ENCODE results near the gene CXCR3. TPM values are rescaled to one million over a fixed set of nuclear protein-coding genes. Genes with fewer than 3 reads are reported as not detected.
A peak's percentile ranks its signal among the peaks of the same experiment; 100 is the strongest.
"Not testable (repeated sequence)": the region's sequence is repeated elsewhere in the genome, so short reads cannot be mapped to it uniquely, and the experiment has no call there.

CXCR3 gene
- total and polyA plus RNA-seq, 11 donors, result 0.11 to 2.6 (median 0.29) TPM; not detected in 6

DNA sequence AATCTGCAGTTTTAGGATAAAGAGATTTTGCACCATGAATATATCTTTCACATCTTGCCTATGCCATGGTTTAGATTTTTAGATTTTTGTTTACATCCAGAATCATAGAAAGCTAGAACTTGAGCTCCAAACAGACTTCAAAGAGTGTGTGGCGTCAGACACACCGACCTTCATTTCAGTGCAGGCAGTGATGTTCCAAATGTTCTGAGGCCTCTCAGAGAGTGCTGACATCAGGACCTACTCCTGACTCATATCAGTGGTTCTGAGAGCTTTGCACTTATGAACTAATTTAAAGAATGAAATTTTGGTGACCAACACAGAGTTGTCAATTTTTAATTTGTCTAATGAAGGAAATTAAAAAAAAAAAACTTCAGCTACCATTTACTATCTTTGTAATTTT, 18.3 kb downstream of the CXCR3 start:
- WGBS, 4 donors, result 53 to 75% (median 60%) methylated on average over 2 of the region's 2 CpGs
- H3K4me3 ChIP-seq, result no peak overlapping the region
- ATAC-seq (peak in 3 of 4 donors; percentile 67 to 79 (median 67)), DNase-seq (no peak)
- H3K4me1 ChIP-seq, result no peaks in the 10 kb centered on the region
- intact Hi-C loops (cut with DNase I), result no loop called here
- no peak overlapping the region for H3K27ac ChIP-seq
- peaks cover 0 to 73% (median 44%) of the 10 kb centered on the region in 9 donors for H3K36me3 ChIP-seq
- H3K27me3 ChIP-seq, result no peaks in the 10 kb centered on the region
- H3K9me3 ChIP-seq, result peaks cover 0 to 8% (median 0%) of the 10 kb centered on the region in 12 donors
- TF ChIP-seq POLR2A (IDR thresholded peaks at IDR 0.05), result no peak
- TF ChIP-seq, protein P1, sequence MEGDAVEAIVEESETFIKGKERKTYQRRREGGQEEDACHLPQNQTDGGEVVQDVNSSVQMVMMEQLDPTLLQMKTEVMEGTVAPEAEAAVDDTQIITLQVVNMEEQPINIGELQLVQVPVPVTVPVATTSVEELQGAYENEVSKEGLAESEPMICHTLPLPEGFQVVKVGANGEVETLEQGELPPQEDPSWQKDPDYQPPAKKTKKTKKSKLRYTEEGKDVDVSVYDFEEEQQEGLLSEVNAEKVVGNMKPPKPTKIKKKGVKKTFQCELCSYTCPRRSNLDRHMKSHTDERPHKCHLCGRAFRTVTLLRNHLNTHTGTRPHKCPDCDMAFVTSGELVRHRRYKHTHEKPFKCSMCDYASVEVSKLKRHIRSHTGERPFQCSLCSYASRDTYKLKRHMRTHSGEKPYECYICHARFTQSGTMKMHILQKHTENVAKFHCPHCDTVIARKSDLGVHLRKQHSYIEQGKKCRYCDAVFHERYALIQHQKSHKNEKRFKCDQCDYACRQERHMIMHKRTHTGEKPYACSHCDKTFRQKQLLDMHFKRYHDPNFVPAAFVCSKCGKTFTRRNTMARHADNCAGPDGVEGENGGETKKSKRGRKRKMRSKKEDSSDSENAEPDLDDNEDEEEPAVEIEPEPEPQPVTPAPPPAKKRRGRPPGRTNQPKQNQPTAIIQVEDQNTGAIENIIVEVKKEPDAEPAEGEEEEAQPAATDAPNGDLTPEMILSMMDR (IDR thresholded peaks at IDR 0.05), result no peak

DNA sequence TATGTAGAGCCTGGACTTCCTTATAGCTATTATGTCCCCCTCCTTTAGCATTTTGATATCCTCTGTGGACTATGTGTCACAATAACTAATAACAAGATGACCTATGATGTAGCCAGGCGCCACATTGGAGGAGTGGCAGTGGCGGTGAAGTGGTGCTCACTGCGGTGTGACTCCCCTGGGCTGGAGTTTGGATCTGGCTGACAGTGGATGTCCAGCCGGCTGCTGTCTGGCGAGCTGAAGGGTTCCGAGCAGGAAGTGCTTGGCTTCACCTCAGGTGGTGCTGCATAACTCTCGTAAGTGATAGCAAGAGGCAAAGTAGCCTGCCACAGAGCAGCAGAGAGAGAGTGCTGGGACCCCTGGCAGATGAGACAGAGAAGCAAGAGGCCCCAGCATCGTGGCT, 25.1 kb downstream of the CXCR3 start:
- H3K4me1 ChIP-seq; H3K27ac ChIP-seq; H3K27me3 ChIP-seq; intact Hi-C loops (cut with DNase I); H3K9me3 ChIP-seq; DNase-seq; H3K4me3 ChIP-seq: not testable (repeated sequence)
- WGBS, 4 donors, result 67 to 71% (median 70%) methylated on average over 2 to 7 of the region's 8 CpGs; no CpG with 5 or more reads in 1 of the 4 donors
- ATAC-seq, result peak in 2 of 4 donors; percentile 53 to 62
- H3K36me3 ChIP-seq, result peaks cover 0 to 27% (median 4%) of the 10 kb centered on the region in 9 donors

DNA sequence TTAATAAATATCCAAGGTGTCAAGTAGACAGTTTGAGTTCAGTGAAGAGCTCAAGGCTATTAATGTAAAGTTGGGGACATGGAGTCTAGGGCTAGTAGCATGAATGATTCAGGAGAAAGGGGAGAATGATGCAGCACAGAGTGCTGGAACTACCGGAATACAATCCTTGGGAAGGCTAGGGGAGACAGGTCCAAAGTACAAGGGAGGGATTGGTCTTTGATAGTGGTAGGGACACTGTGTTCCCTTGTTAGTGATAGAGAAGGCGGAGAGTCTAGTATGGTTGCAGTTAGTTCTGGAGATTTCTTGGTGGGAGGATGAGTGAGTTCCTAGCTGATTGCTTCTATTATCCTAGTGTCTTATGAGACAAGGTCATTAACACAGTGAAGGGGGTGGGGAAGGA, 31.4 kb downstream of the CXCR3 start:
- ATAC-seq (peak in 2 of 4 donors; percentile 60 to 66), DNase-seq (no peak)
- intact Hi-C loops (cut with DNase I), result no loop called here
- no peaks in the 10 kb centered on the region for H3K4me1 ChIP-seq
- 58 to 70% (median 61%) methylated on average over 2 of the region's 2 CpGs for WGBS, 4 donors
- H3K4me3 ChIP-seq, result no peak overlapping the region
- H3K27me3 ChIP-seq, result no peaks in the 10 kb centered on the region
- peaks cover 0 to 11% (median 0%) of the 10 kb centered on the region in 9 donors for H3K36me3 ChIP-seq
- TF ChIP-seq, protein P1 (IDR thresholded peaks at IDR 0.05), result no peak
- no peak for TF ChIP-seq POLR2A (IDR thresholded peaks at IDR 0.05)
- H3K9me3 ChIP-seq, result no peaks in the 10 kb centered on the region
- H3K27ac ChIP-seq, result peak overlapping the region in 1 of 12 donors; percentile 22

DNA sequence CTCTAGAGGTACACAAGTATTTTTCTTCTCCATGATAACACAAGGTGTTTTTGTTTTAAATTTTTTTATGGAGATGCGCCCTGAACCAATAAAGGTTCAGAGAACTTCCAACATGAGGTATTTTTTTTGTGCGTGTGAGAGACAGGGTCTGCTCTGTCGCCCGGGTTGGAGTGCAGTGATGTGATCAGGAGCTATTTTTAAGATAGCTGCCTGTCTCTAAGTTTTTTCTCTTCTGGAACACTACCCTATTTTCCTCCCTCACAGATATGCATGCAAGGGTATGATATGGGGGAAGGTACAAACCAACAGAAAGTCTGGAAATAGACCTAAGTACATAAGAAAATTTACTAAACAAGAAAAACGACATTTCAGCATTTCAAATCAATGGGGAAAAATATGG, 37.1 kb downstream of the CXCR3 start:
- 38 to 60% (median 52%) methylated on average over 5 of the region's 5 CpGs for WGBS, 4 donors
- H3K4me1 ChIP-seq, result no peaks in the 10 kb centered on the region
- peaks cover 0 to 21% (median 6%) of the 10 kb centered on the region in 9 donors for H3K36me3 ChIP-seq
- peak; percentile 65 to 83 (median 70) for ATAC-seq
- intact Hi-C loops (cut with DNase I), result no loop called here
- DNase-seq, result peak in 1 of 5 donors; percentile 33
- H3K27me3 ChIP-seq, result no peaks in the 10 kb centered on the region
- H3K9me3 ChIP-seq, result no peaks in the 10 kb centered on the region
- no peak overlapping the region for H3K4me3 ChIP-seq
- H3K27ac ChIP-seq, result peak overlapping the region in 8 of 12 donors; percentile 10 to 69 (median 54)
- no peak for TF ChIP-seq POLR2A (IDR thresholded peaks at IDR 0.05)
- TF ChIP-seq, protein P1 (IDR thresholded peaks at IDR 0.05), result no peak

DNA sequence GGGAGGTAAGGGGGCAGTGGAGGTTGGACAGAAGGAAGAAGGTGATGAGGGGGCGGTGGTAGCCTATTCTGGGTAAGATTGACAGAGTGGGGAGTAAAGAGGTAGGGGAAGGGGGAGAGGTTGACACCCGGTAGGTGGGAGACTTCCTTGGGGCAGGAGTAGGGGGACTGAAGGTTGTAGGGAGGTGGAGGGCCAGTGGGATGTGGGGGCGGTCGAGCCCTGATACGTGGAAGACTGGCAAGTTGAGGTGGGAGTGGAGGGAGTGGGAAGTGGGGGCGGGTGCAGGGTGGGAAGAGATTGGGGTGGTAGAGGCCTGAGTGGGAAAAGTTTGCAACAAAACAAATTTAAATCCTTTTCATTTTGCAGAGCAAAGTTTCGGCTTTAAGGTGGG, 38.3 kb downstream of the CXCR3 start:
- ATAC-seq (no peak), DNase-seq (no peak)
- Histone ChIP-seq H3K27me3 (peaks cover 0 to 4% (median 0%) of the 10 kb centered on the region in 9 donors), H3K9me3 (no peaks in the 10 kb centered on the region), H3K4me1 (no peaks in the 10 kb centered on the region), H3K27ac (peak overlapping the region in 1 of 12 donors; percentile 46), H3K4me3 (no peak overlapping the region), H3K36me3 (peaks cover 0 to 34% (median 18%) of the 10 kb centered on the region in 9 donors)
- TF ChIP-seq POLR2A (IDR thresholded peaks at IDR 0.05), result no peak
- TF ChIP-seq, protein P1 (IDR thresholded peaks at IDR 0.05), result no peak
- 82 to 91% (median 87%) methylated on average over 7 of the region's 7 CpGs for WGBS, 4 donors
- intact Hi-C loops (cut with DNase I), result loop anchor here in 1 of 10 donors (10.0 kb wide), 1 partner anchor 185 kb away; no protein-coding TSS in a partner anchor

Measured in heart left ventricle (tissue), 16 donors.